SK-N-SH (cell line): ENCODE measurements around the gene FEM1B. TPM values are rescaled to one million over a fixed set of nuclear protein-coding genes. Genes with fewer than 3 reads are reported as not detected.

Experiments used
- CTCF ChIA-PET: fragments of 300-600, 350-600 bp; formaldehyde crosslinking; extraction: SDS; loops from one replicate; lab custom pipeline; 2021; lab: Yijun Ruan, JAX
- POLR2A ChIA-PET: fragments of 350-600 bp; sonication (Branson Sonifier 250); formaldehyde crosslinking; extraction: SDS; loops from one replicate; lab custom pipeline; 2020; ENCODE audit warnings: antibody characterized with exemption, inconsistent platforms; lab: Yijun Ruan, JAX
- DNase-seq: peaks from one replicate; pipeline ENCODE4 v3.0.0; 2012
- H2AFZ ChIP-seq: fragments of 200-600 bp; sonication (generic); 2 replicates; pipeline ENCODE4 v1.8.1; 2016; ENCODE audit warnings: antibody characterized with exemption, mild to moderate bottlenecking, low read depth
- H3F3A ChIP-seq: fragments of 200-600 bp; sonication (generic); replicated peaks from 2 replicates; pipeline ENCODE3; 2016; ENCODE audit warnings: antibody characterized with exemption, mild to moderate bottlenecking; ENCODE audit not compliant: insufficient read depth
- H3K27ac ChIP-seq, 2 experiments: fragments of 200-500 bp in 1 of 2; fragments of 200-600 bp in 1 of 2; sonication (Bioruptor generic) in 1 of 2; sonication (generic), shearing (Covaris generic) in 1 of 2; 2 replicates each; pipeline versions ENCODE4 v1.5.1 to v1.6.1; 2014 to 2016; ENCODE audit warnings: low read depth in 2 of 2, inconsistent platforms in 1 of 2, low read length in 1 of 2, mild to moderate bottlenecking in 1 of 2, mixed read lengths in 1 of 2
- H3K27me3 ChIP-seq: fragments of 200-600 bp; sonication (generic), shearing (Covaris generic); 2 replicates; pipeline ENCODE4 v1.6.1; 2016; ENCODE audit warnings: mixed run types; ENCODE audit not compliant: insufficient read depth
- H3K36me3 ChIP-seq, 2 experiments: fragments of 200-500 bp in 1 of 2; fragments of 200-600 bp in 1 of 2; sonication (Bioruptor generic) in 1 of 2; sonication (generic) in 1 of 2; replicated peaks in 1 of 2; 2 replicates each; pipeline versions ENCODE3 to v1.5.1; 2014 to 2016; ENCODE audit warnings: low read length in 1 of 2, mild to moderate bottlenecking in 1 of 2; ENCODE audit not compliant: insufficient read depth in 2 of 2, control insufficient read depth in 1 of 2
- H3K4me1 ChIP-seq, 2 experiments: fragments of 200-500 bp in 1 of 2; fragments of 200-600 bp in 1 of 2; sonication (Bioruptor generic) in 1 of 2; sonication (generic), shearing (Covaris generic) in 1 of 2; 2 replicates each; pipeline versions ENCODE4 v1.5.1 to v1.6.1; 2014 to 2016; ENCODE audit warnings: low read depth in 1 of 2, low read length in 1 of 2, mixed run types in 1 of 2; ENCODE audit not compliant: insufficient read depth in 2 of 2, control insufficient read depth in 1 of 2
- H3K4me2 ChIP-seq: fragments of 200-600 bp; sonication (generic), shearing (Covaris generic); 2 replicates; pipeline ENCODE4 v1.6.1; 2017; ENCODE audit warnings: mixed run types
- H3K4me3 ChIP-seq, 2 experiments: fragments of 200-500 bp in 1 of 2; fragments of 200-600 bp in 1 of 2; sonication (Bioruptor generic) in 1 of 2; sonication (generic), shearing (Covaris generic) in 1 of 2; 2 replicates each; pipeline versions ENCODE4 v1.5.1 to v1.8.1; 2014 to 2016; ENCODE audit warnings: low read depth in 2 of 2, inconsistent platforms in 1 of 2, low read length in 1 of 2, mild to moderate bottlenecking in 1 of 2, mixed read lengths in 1 of 2, moderate library complexity in 1 of 2
- H3K79me2 ChIP-seq: fragments of 200-600 bp; sonication (generic); 2 replicates; pipeline ENCODE4 v1.8.1; 2017; ENCODE audit warnings: mild to moderate bottlenecking; ENCODE audit not compliant: insufficient read depth
- H3K9ac ChIP-seq: fragments of 200-600 bp; sonication (generic); 2 replicates; pipeline ENCODE4 v1.6.1; 2017; ENCODE audit warnings: mixed run types
- H3K9me2 ChIP-seq: fragments of 200-600 bp; sonication (generic); 2 replicates; pipeline ENCODE4 v1.6.1; 2017; ENCODE audit warnings: mixed run types
- H3K9me3 ChIP-seq: fragments of 200-600 bp; sonication (generic); 2 replicates; pipeline ENCODE4 v1.6.1; 2017; ENCODE audit warnings: mixed run types, mild to moderate bottlenecking, moderate library complexity
- H4K20me1 ChIP-seq: fragments of 200-600 bp; sonication (generic); 2 replicates; pipeline ENCODE4 v1.6.1; 2017; ENCODE audit warnings: mild to moderate bottlenecking, mixed run types; ENCODE audit not compliant: insufficient read depth
- ELF1 ChIP-seq: IDR thresholded peaks from 2 replicates; pipeline ENCODE4 v1.4.0; 2012
- EZH2phosphoT487 ChIP-seq: fragments of 200-600 bp; sonication (generic); IDR thresholded peaks from 2 replicates; pipeline ENCODE4 v1.6.1; 2017; ENCODE audit warnings: low read depth, mixed run types, mild to moderate bottlenecking, antibody characterized with exemption, moderate library complexity, borderline replicate concordance
- MEF2A ChIP-seq: IDR thresholded peaks from 2 replicates; pipeline ENCODE4 v1.4.0; 2012; ENCODE audit warnings: low read depth, borderline replicate concordance
- MXI1 ChIP-seq: IDR thresholded peaks from 2 replicates; pipeline ENCODE4 v1.6.1; 2012; ENCODE audit warnings: mild to moderate bottlenecking, low read depth, low read length, improper control_type of control experiment
- NFIC ChIP-seq: IDR thresholded peaks from 2 replicates; pipeline ENCODE4 v1.4.0; 2012; ENCODE audit warnings: borderline replicate concordance
- NRF1 ChIP-seq: IDR thresholded peaks from 2 replicates; pipeline ENCODE4 v1.6.1; 2012; ENCODE audit warnings: low read depth, mild to moderate bottlenecking, low read length
- RAD21 ChIP-seq: IDR thresholded peaks from 2 replicates; pipeline ENCODE4 v1.6.1; 2012; ENCODE audit warnings: mild to moderate bottlenecking, low read length
- RCOR1 ChIP-seq: fragments of 150-350 bp; IDR thresholded peaks from 2 replicates; pipeline ENCODE4 v1.6.1; 2017; ENCODE audit warnings: antibody characterized with exemption, low read length
- RFX5 ChIP-seq: IDR thresholded peaks from 2 replicates; pipeline ENCODE4 v1.6.1; 2012; ENCODE audit warnings: mild to moderate bottlenecking, improper control_type of control experiment, low read length
- RXRA ChIP-seq: IDR thresholded peaks from 2 replicates; pipeline ENCODE4 v1.4.0; 2012; ENCODE audit warnings: low read depth, mild to moderate bottlenecking, borderline replicate concordance
- SIN3A ChIP-seq: IDR thresholded peaks from 2 replicates; pipeline ENCODE4 v1.6.1; 2012; ENCODE audit warnings: low read depth, mild to moderate bottlenecking, low read length, moderate library complexity, borderline replicate concordance
- SMC3 ChIP-seq: IDR thresholded peaks from 2 replicates; pipeline ENCODE4 v1.6.1; 2012; ENCODE audit warnings: low read depth, low read length, improper control_type of control experiment
- TCF12 ChIP-seq: IDR thresholded peaks from 2 replicates; pipeline ENCODE4 v1.4.0; 2012
- TEAD4 ChIP-seq: IDR thresholded peaks from 2 replicates; pipeline ENCODE4 v1.4.0; 2012; ENCODE audit warnings: mild to moderate bottlenecking, borderline replicate concordance; ENCODE audit not compliant: insufficient read depth
- WGBS: methylation state at CpG from one replicate; pipeline ENCODE4 v1.1.6; 2017; ENCODE audit warnings: low lambda C conversion rate; 5-methylcytosine and 5-hydroxymethylcytosine counted together
- polyA plus RNA-seq, 3 experiments: library from polyadenylated mRNA; depleted of rRNA; stranded (reverse); fragments of >200 nt; gene quantifications; 2 replicates each; pipeline ENCODE4 v1.2.3, GENCODE V29; 2012
- TF ChIP-seq, protein P1 (sequence below): IDR thresholded peaks from 2 replicates; pipeline ENCODE4 v1.4.0; 2012; ENCODE audit warnings: low read depth, borderline replicate concordance
- TF ChIP-seq, protein P2 (sequence below): IDR thresholded peaks from 2 replicates; pipeline ENCODE4; 2012
- TF ChIP-seq, protein P3 (sequence below): IDR thresholded peaks from 2 replicates; pipeline ENCODE4 v1.4.0; 2012; ENCODE audit warnings: low read depth, borderline replicate concordance
- TF ChIP-seq, protein P4 (sequence below): IDR thresholded peaks from 2 replicates; pipeline ENCODE4 v1.6.1; 2012; ENCODE audit warnings: mild to moderate bottlenecking, low read depth, low read length, moderate library complexity
- TF ChIP-seq, protein P5 (sequence below): fragments of 150-350 bp; IDR thresholded peaks from 2 replicates; pipeline ENCODE4 v1.6.1; 2017; ENCODE audit warnings: antibody characterized with exemption, low read length, low read depth, borderline replicate concordance
- TF ChIP-seq, protein P6 (sequence below): fragments of 200-600 bp; sonication (generic); IDR thresholded peaks from 2 replicates; pipeline ENCODE4 v1.6.1; 2017; ENCODE audit warnings: antibody characterized with exemption, mild to moderate bottlenecking, moderate library complexity

Gene FEM1B
- polyA plus RNA-seq, 1 of the 3 experiments (the other 2 are of a cell fraction): 14.0 TPM

DNA sequence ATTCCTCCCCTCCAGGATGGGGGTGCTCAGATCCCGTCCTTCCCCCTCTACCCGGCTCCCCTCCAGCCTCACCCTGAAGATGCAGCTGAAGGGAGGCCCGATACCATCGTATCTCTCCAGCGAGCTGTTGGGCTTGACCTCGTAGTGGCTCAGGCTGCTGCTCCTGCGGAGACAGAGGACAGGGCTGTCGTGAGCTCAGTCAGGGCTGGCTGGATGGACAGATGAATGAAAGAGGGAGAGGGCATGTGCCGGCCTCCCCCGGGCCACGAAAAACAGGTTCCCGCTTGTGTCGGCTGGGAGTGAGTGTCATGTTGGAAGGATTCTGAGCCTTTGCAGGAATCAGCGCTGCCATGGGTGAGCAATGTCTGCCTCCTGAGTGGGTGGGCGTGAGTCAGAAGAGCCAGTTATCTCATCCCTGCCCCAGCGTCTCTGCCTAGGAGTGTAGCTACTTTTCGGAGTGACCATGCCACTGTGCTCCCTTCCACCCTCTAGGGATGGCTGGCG lies 35.2 kb downstream of the FEM1B start:
- Histone ChIP-seq H3K9ac (no peak overlapping the region), H3F3A (no peaks in the 10 kb centered on the region), H3K27me3 (no peaks in the 10 kb centered on the region), H3K36me3 (no peaks in the 10 kb centered on the region), H3K4me3 (no peak overlapping the region), H2AFZ (no peak overlapping the region), H3K9me3 (no peaks in the 10 kb centered on the region), H3K27ac (no peak overlapping the region), H3K4me1 (peaks cover 0 to 9% of the 10 kb centered on the region in 2 experiments; a peak in 1 of 4 replicates), H3K4me2 (no peak overlapping the region), H4K20me1 (no peaks in the 10 kb centered on the region), H3K79me2 (no peaks in the 10 kb centered on the region), H3K9me2 (no peaks in the 10 kb centered on the region)
- POLR2A ChIA-PET: no interaction called here
- TF ChIP-seq SIN3A: no peak
- no peak for TF ChIP-seq RAD21
- TF ChIP-seq RCOR1: no peak
- no peak for TF ChIP-seq RXRA
- no peak for TF ChIP-seq MXI1
- TF ChIP-seq MEF2A: no peak
- TF ChIP-seq, protein P1, sequence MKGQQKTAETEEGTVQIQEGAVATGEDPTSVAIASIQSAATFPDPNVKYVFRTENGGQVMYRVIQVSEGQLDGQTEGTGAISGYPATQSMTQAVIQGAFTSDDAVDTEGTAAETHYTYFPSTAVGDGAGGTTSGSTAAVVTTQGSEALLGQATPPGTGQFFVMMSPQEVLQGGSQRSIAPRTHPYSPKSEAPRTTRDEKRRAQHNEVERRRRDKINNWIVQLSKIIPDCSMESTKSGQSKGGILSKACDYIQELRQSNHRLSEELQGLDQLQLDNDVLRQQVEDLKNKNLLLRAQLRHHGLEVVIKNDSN: no peak
- TF ChIP-seq SMC3: no peak
- no peak for TF ChIP-seq TCF12
- no peak for TF ChIP-seq TEAD4
- TF ChIP-seq, protein P2, sequence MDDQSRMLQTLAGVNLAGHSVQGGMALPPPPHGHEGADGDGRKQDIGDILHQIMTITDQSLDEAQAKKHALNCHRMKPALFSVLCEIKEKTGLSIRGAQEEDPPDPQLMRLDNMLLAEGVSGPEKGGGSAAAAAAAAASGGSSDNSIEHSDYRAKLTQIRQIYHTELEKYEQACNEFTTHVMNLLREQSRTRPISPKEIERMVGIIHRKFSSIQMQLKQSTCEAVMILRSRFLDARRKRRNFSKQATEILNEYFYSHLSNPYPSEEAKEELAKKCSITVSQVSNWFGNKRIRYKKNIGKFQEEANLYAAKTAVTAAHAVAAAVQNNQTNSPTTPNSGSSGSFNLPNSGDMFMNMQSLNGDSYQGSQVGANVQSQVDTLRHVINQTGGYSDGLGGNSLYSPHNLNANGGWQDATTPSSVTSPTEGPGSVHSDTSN: no peak
- no peak for TF ChIP-seq ELF1
- TF ChIP-seq, protein P3, sequence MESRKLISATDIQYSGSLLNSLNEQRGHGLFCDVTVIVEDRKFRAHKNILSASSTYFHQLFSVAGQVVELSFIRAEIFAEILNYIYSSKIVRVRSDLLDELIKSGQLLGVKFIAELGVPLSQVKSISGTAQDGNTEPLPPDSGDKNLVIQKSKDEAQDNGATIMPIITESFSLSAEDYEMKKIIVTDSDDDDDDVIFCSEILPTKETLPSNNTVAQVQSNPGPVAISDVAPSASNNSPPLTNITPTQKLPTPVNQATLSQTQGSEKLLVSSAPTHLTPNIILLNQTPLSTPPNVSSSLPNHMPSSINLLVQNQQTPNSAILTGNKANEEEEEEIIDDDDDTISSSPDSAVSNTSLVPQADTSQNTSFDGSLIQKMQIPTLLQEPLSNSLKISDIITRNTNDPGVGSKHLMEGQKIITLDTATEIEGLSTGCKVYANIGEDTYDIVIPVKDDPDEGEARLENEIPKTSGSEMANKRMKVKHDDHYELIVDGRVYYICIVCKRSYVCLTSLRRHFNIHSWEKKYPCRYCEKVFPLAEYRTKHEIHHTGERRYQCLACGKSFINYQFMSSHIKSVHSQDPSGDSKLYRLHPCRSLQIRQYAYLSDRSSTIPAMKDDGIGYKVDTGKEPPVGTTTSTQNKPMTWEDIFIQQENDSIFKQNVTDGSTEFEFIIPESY: no peak
- TF ChIP-seq, protein P4, sequence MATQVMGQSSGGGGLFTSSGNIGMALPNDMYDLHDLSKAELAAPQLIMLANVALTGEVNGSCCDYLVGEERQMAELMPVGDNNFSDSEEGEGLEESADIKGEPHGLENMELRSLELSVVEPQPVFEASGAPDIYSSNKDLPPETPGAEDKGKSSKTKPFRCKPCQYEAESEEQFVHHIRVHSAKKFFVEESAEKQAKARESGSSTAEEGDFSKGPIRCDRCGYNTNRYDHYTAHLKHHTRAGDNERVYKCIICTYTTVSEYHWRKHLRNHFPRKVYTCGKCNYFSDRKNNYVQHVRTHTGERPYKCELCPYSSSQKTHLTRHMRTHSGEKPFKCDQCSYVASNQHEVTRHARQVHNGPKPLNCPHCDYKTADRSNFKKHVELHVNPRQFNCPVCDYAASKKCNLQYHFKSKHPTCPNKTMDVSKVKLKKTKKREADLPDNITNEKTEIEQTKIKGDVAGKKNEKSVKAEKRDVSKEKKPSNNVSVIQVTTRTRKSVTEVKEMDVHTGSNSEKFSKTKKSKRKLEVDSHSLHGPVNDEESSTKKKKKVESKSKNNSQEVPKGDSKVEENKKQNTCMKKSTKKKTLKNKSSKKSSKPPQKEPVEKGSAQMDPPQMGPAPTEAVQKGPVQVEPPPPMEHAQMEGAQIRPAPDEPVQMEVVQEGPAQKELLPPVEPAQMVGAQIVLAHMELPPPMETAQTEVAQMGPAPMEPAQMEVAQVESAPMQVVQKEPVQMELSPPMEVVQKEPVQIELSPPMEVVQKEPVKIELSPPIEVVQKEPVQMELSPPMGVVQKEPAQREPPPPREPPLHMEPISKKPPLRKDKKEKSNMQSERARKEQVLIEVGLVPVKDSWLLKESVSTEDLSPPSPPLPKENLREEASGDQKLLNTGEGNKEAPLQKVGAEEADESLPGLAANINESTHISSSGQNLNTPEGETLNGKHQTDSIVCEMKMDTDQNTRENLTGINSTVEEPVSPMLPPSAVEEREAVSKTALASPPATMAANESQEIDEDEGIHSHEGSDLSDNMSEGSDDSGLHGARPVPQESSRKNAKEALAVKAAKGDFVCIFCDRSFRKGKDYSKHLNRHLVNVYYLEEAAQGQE: no peak
- no peak for TF ChIP-seq NFIC
- no peak for TF ChIP-seq EZH2phosphoT487
- no peak for TF ChIP-seq RFX5
- TF ChIP-seq, protein P5, sequence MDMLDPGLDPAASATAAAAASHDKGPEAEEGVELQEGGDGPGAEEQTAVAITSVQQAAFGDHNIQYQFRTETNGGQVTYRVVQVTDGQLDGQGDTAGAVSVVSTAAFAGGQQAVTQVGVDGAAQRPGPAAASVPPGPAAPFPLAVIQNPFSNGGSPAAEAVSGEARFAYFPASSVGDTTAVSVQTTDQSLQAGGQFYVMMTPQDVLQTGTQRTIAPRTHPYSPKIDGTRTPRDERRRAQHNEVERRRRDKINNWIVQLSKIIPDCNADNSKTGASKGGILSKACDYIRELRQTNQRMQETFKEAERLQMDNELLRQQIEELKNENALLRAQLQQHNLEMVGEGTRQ: no peak
- TF ChIP-seq, protein P6, sequence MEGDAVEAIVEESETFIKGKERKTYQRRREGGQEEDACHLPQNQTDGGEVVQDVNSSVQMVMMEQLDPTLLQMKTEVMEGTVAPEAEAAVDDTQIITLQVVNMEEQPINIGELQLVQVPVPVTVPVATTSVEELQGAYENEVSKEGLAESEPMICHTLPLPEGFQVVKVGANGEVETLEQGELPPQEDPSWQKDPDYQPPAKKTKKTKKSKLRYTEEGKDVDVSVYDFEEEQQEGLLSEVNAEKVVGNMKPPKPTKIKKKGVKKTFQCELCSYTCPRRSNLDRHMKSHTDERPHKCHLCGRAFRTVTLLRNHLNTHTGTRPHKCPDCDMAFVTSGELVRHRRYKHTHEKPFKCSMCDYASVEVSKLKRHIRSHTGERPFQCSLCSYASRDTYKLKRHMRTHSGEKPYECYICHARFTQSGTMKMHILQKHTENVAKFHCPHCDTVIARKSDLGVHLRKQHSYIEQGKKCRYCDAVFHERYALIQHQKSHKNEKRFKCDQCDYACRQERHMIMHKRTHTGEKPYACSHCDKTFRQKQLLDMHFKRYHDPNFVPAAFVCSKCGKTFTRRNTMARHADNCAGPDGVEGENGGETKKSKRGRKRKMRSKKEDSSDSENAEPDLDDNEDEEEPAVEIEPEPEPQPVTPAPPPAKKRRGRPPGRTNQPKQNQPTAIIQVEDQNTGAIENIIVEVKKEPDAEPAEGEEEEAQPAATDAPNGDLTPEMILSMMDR: no peak
- no peak for TF ChIP-seq NRF1
- WGBS: 78% methylated on average over 16 of the region's 18 CpGs
- peak; percentile 9 for DNase-seq
- CTCF ChIA-PET: interaction anchor here (1.8 to 2.7 kb wide), 3 partner anchors 60 to 361 kb away, joined by 3 to 12 read pairs (median 9); no protein-coding TSS in a partner anchor
